Esophagus muscularis mucosa (tissue), 4 donors: Measurements from ENCODE around the gene FAM171A1. TPM values are rescaled to one million over a fixed set of nuclear protein-coding genes. Genes with fewer than 3 reads are reported as not detected.

Experiments used
- DNase-seq: peaks from one replicate; pipeline ENCODE4 v3.0.0-alpha.2; 2017; ENCODE audit errors: extremely low spot score
- H3K27ac ChIP-seq, 4 donors: fragments of 200-600 bp; sonication (generic); replicated peaks in 1 of 4; 1 replicate in 3 of 4; 2 replicates in 1 of 4; pipeline ENCODE4 v1.5.1; 2016 to 2019; ENCODE audit warnings: mild to moderate bottlenecking in 1 of 4
- H3K27me3 ChIP-seq, 4 donors: fragments of 200-600 bp; sonication (generic); one replicate each; pipeline versions ENCODE4 v1.5.1 to v1.6.0; 2016 to 2019
- H3K36me3 ChIP-seq, 4 donors: fragments of 200-600 bp; sonication (generic); one replicate each; pipeline ENCODE4 v1.5.1; 2016 to 2019
- H3K4me1 ChIP-seq, 4 donors: fragments of 200-600 bp; sonication (generic); one replicate each; pipeline ENCODE4 v1.5.1; 2016 to 2019
- H3K4me3 ChIP-seq, 4 donors: fragments of 200-600 bp; sonication (generic); 1 replicate in 2 of 4; 2 replicates in 2 of 4; pipeline ENCODE4 v1.5.1; 2016 to 2019; ENCODE audit warnings: mild to moderate bottlenecking in 4 of 4, moderate library complexity in 1 of 4
- H3K9me3 ChIP-seq, 4 donors: fragments of 200-600 bp; sonication (generic); 1 replicate in 3 of 4; 2 replicates in 1 of 4; pipeline ENCODE4 v1.5.1; 2016 to 2019
- EP300 ChIP-seq: sonication (generic); formaldehyde crosslinking; IDR thresholded peaks from one replicate; pipeline ENCODE4 v1.6.1; 2017; ENCODE audit warnings: antibody characterized with exemption
- POLR2A ChIP-seq: fragments of 450-650 bp; IDR thresholded peaks from one replicate; pipeline ENCODE4 v1.6.1; 2017; ENCODE audit warnings: antibody characterized with exemption, moderate library complexity, mild to moderate bottlenecking, low read depth
- POLR2AphosphoS5 ChIP-seq, 2 donors: sonication (generic); formaldehyde crosslinking; IDR thresholded peaks; one replicate each; pipeline ENCODE4 v1.6.1; 2017; ENCODE audit warnings: antibody characterized with exemption in 2 of 2
- WGBS: methylation state at CpG from one replicate; pipeline ENCODE4 v1.1.5; 2018; 5-methylcytosine and 5-hydroxymethylcytosine counted together
- intact Hi-C: fragments of 100-400 bp; cut with DNase I; formaldehyde crosslinking; loops from one replicate; pipeline ENCODE4 v1.15.1; 2023
- total RNA-seq, 4 donors: library from RNA; depleted of rRNA; stranded (reverse); fragments of >200 nt; gene quantifications; one replicate each; pipeline versions ENCODE4 v1.1.0 to v1.2.1, GENCODE V29; 2016
- TF ChIP-seq, protein P1 (sequence below), 3 experiments: fragments of 200-600 bp in 2 of 3; fragments of 450-650 bp in 1 of 3; sonication (generic) in 2 of 3; IDR thresholded peaks; one replicate each; pipeline ENCODE4 v1.5.1; 2017 to 2019; ENCODE audit warnings: antibody characterized with exemption in 3 of 3, mild to moderate bottlenecking in 2 of 3, moderate library complexity in 1 of 3

The FAM171A1 gene
- total RNA-seq, 4 donors from 2014 or later, result 7.1 to 15.0 (median 12.6) TPM

DNA sequence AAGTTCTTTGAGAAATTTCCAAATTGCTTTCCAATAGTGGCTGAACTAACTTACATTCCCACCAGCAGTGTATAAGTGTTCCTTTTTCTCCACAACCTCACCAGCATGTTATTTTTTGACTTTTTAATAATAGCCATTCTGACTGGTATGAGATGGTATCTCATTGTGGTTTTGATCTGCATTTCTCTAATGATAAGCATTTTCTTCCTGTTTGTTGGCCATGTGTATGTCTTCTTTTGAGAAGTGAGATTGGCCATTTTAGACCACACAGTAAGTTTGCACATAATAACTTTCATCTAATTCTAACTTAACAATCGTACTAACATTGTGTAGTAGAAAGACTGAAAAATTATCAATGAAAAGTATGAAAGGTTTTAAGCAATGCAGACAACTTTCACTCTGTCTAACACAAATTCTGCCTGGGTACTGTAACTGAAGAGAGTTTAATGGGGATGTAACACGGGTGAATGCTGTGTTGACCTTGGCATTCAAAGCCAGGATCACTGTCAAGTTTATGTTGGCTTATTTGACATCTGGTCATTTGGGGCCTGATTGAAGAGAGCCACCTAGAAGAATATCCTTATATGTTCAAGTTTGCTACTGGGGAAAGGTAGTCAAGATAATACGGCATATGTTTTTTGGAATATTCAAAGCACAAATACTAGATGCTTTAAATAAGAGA lies 50.4 kb downstream of the FAM171A1 start:
- intact Hi-C loops, result no loop called here
- no peak for DNase-seq
- Histone ChIP-seq H3K4me3 (no peak overlapping the region), H3K9me3 (no peaks in the 10 kb centered on the region), H3K27me3 (no peaks in the 10 kb centered on the region), H3K36me3 (no peaks in the 10 kb centered on the region), H3K27ac (no peak overlapping the region), H3K4me1 (peaks cover 16 to 25% (median 23%) of the 10 kb centered on the region in 4 donors)
- WGBS, result 64% methylated on average over 3 of the region's 3 CpGs
- TF ChIP-seq POLR2AphosphoS5 (IDR thresholded peaks at IDR 0.05), result no peak
- TF ChIP-seq EP300, result no peak
- TF ChIP-seq, protein P1, sequence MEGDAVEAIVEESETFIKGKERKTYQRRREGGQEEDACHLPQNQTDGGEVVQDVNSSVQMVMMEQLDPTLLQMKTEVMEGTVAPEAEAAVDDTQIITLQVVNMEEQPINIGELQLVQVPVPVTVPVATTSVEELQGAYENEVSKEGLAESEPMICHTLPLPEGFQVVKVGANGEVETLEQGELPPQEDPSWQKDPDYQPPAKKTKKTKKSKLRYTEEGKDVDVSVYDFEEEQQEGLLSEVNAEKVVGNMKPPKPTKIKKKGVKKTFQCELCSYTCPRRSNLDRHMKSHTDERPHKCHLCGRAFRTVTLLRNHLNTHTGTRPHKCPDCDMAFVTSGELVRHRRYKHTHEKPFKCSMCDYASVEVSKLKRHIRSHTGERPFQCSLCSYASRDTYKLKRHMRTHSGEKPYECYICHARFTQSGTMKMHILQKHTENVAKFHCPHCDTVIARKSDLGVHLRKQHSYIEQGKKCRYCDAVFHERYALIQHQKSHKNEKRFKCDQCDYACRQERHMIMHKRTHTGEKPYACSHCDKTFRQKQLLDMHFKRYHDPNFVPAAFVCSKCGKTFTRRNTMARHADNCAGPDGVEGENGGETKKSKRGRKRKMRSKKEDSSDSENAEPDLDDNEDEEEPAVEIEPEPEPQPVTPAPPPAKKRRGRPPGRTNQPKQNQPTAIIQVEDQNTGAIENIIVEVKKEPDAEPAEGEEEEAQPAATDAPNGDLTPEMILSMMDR (IDR thresholded peaks at IDR 0.05), result no peak
- no peak for TF ChIP-seq POLR2A

DNA sequence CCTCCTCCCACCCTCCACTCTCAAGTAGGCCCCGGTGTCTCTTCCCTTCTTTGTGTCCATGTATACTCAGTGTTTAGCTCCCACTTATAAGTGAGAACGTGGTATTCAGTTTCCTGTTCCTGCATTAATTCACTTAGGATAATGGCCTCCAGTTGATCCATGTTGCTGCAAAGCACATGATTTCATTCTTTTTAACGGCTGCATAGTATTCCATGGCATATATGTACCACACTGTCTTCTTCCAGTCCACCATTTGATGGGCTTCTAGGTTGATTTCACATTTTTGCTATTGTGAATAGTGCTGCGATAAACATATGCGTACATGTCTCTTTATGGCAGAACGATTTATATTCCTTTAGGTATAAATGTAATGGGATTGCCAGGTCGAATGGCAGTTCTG lies 51.0 kb downstream of the FAM171A1 start:
- Histone ChIP-seq H3K27ac (no peak overlapping the region), H3K27me3 (no peaks in the 10 kb centered on the region), H3K36me3 (no peaks in the 10 kb centered on the region), H3K4me1 (peaks cover 16 to 22% (median 20%) of the 10 kb centered on the region in 4 donors), H3K4me3 (no peak overlapping the region), H3K9me3 (no peaks in the 10 kb centered on the region)
- DNase-seq, result no peak
- TF ChIP-seq POLR2A (no peak), EP300 (no peak), POLR2AphosphoS5 (IDR thresholded peaks at IDR 0.05) (no peak)
- TF ChIP-seq, protein P1 (IDR thresholded peaks at IDR 0.05), result no peak
- WGBS, result 94% methylated on average over 7 of the region's 7 CpGs
- intact Hi-C loops, result no loop called here

GRCh38 chr10:15316871-15317464 lies 54.1 kb downstream of the FAM171A1 start:
- Histone ChIP-seq H3K36me3 (no peaks in the 10 kb centered on the region), H3K27me3 (no peaks in the 10 kb centered on the region), H3K4me1 (peaks cover 27 to 38% (median 33%) of the 10 kb centered on the region in 4 donors), H3K9me3 (no peaks in the 10 kb centered on the region), H3K4me3 (no peak overlapping the region), H3K27ac (no peak overlapping the region)
- 92% methylated on average over 9 of the region's 9 CpGs for WGBS
- no peak for DNase-seq
- intact Hi-C loops, result no loop called here
- TF ChIP-seq, protein P1 (IDR thresholded peaks at IDR 0.05), result no peak
- no peak for TF ChIP-seq EP300
- no peak for TF ChIP-seq POLR2A
- no peak for TF ChIP-seq POLR2AphosphoS5 (IDR thresholded peaks at IDR 0.05)

- no peak overlapping the region for H3K4me3 ChIP-seq
- H3K27ac ChIP-seq, result no peak overlapping the region
- H3K36me3 ChIP-seq, result no peaks in the 10 kb centered on the region
- no peaks in the 10 kb centered on the region for H3K27me3 ChIP-seq
- intact Hi-C loops, result no loop called here
- H3K4me1 ChIP-seq, result peaks cover 19 to 36% (median 26%) of the 10 kb centered on the region in 4 donors
- no peak for DNase-seq
- WGBS, result 90% methylated on average over 9 of the region's 9 CpGs
- TF ChIP-seq POLR2AphosphoS5 (IDR thresholded peaks at IDR 0.05), result no peak
- no peak for TF ChIP-seq EP300
- TF ChIP-seq, protein P1 (IDR thresholded peaks at IDR 0.05), result no peak
- no peak for TF ChIP-seq POLR2A
- H3K9me3 ChIP-seq, result no peaks in the 10 kb centered on the region
These were observed 54.9 kb downstream of the FAM171A1 start for GRCh38 chr10:15316145-15316544.
